Activated CD8-positive, alpha-beta memory T cell treated with anti-CD3 and anti-CD28 coated beads, Interleukin-2, amount 10 ng/mL, durations not matched to agents 7 days and 5 days (primary cell): ENCODE measurements around the gene ALDH3B2. TPM values are rescaled to one million over a fixed set of nuclear protein-coding genes. Genes with fewer than 3 reads are reported as not detected.
A peak's percentile ranks its signal among the peaks of the same experiment; 100 is the strongest.
"Not testable (repeated sequence)": the region's sequence is repeated elsewhere in the genome, so short reads cannot be mapped to it uniquely, and the experiment has no call there.

Experiments used
- ATAC-seq: fragments of 150-1000 bp; cut with Tn5 transposase; one replicate; pipeline ENCODE4 v1.10.0; 2021; ENCODE audit warnings: moderate library complexity
- CTCF ChIA-PET: fragments of 350-600 bp; sonication (Branson Sonifier 250); formaldehyde crosslinking; loops from one replicate; lab custom pipeline; 2021; ENCODE audit warnings: antibody characterized with exemption; lab: Charles Lee
- DNase-seq: peaks from one replicate; pipeline ENCODE4 v3.0.0-alpha.2; 2020
- H3K27ac Mint-ChIP-seq: one replicate; pipeline ENCODE4 v1.8.0; 2021; ENCODE audit warnings: mild to moderate bottlenecking, mixed read lengths
- H3K27me3 Mint-ChIP-seq: one replicate; pipeline ENCODE4 v1.8.0; 2021; ENCODE audit warnings: mixed read lengths
- H3K36me3 Mint-ChIP-seq: one replicate; pipeline ENCODE4 v1.8.0; 2021; ENCODE audit warnings: mild to moderate bottlenecking, mixed read lengths
- H3K4me1 Mint-ChIP-seq: one replicate; pipeline ENCODE4 v1.8.0; 2021; ENCODE audit warnings: mixed read lengths
- H3K4me3 Mint-ChIP-seq: one replicate; pipeline ENCODE4 v1.8.0; 2021; ENCODE audit warnings: mild to moderate bottlenecking, moderate library complexity, mixed read lengths
- H3K9me3 Mint-ChIP-seq: one replicate; pipeline ENCODE4 v1.8.0; 2022; ENCODE audit warnings: low read depth, mixed read lengths
- total RNA-seq, 2 experiments: library from RNA; stranded (reverse); gene quantifications; one replicate each; pipeline ENCODE4 v1.2.3, GENCODE V29; 2021

The ALDH3B2 gene
- total RNA-seq, 2 experiments from 2014 or later, result not detected

- DNase-seq (no peak), ATAC-seq (no peak)
- no peak overlapping the region for H3K27ac Mint-ChIP-seq
- no peak overlapping the region for H3K4me3 Mint-ChIP-seq
- peaks cover 43% of the 10 kb centered on the region for H3K27me3 Mint-ChIP-seq
- CTCF ChIA-PET, result no interaction called here
- no peaks in the 10 kb centered on the region for H3K36me3 Mint-ChIP-seq
- H3K9me3 Mint-ChIP-seq, result no peaks in the 10 kb centered on the region
- H3K4me1 Mint-ChIP-seq, result no peaks in the 10 kb centered on the region
These were observed 25.1 kb upstream of the ALDH3B2 start for GRCh38 chr11:67699521-67699920.

GRCh38 chr11:67698247-67698646, 23.8 kb upstream of the ALDH3B2 start:
- no peaks in the 10 kb centered on the region for H3K36me3 Mint-ChIP-seq
- H3K9me3 Mint-ChIP-seq, result no peaks in the 10 kb centered on the region
- peak; percentile 64 for ATAC-seq
- peaks cover 40% of the 10 kb centered on the region for H3K27me3 Mint-ChIP-seq
- no peak overlapping the region for H3K4me3 Mint-ChIP-seq
- no peak overlapping the region for H3K27ac Mint-ChIP-seq
- peak; percentile 50 for DNase-seq
- no peaks in the 10 kb centered on the region for H3K4me1 Mint-ChIP-seq
- CTCF ChIA-PET, result interaction anchor here (1.8 kb wide), 1 partner anchor 69 kb away, joined by 7 read pairs; the partner anchor contains the start of gene NUDT8

- no peak overlapping the region for H3K27ac Mint-ChIP-seq
- CTCF ChIA-PET, result interaction anchor here (1.8 kb wide), 1 partner anchor 69 kb away, joined by 7 read pairs; the partner anchor contains the start of gene NUDT8
- peaks cover 38% of the 10 kb centered on the region for H3K27me3 Mint-ChIP-seq
- no peak for DNase-seq
- H3K9me3 Mint-ChIP-seq, result no peaks in the 10 kb centered on the region
- H3K36me3 Mint-ChIP-seq, result no peaks in the 10 kb centered on the region
- no peak for ATAC-seq
- H3K4me3 Mint-ChIP-seq, result no peak overlapping the region
- H3K4me1 Mint-ChIP-seq, result no peaks in the 10 kb centered on the region
These were observed 23.4 kb upstream of the ALDH3B2 start for GRCh38 chr11:67697846-67698245.

GRCh38 chr11:67696998-67697397, 22.6 kb upstream of the ALDH3B2 start:
- DNase-seq (no peak), ATAC-seq (no peak)
- no peak overlapping the region for H3K4me3 Mint-ChIP-seq
- CTCF ChIA-PET, result no interaction called here
- H3K27me3 Mint-ChIP-seq, result peaks cover 42% of the 10 kb centered on the region
- H3K36me3 Mint-ChIP-seq, result no peaks in the 10 kb centered on the region
- no peaks in the 10 kb centered on the region for H3K9me3 Mint-ChIP-seq
- H3K4me1 Mint-ChIP-seq, result no peaks in the 10 kb centered on the region
- H3K27ac Mint-ChIP-seq, result no peak overlapping the region

- no peaks in the 10 kb centered on the region for H3K4me1 Mint-ChIP-seq
- H3K27ac Mint-ChIP-seq, result no peak overlapping the region
- DNase-seq (no peak), ATAC-seq (no peak)
- H3K9me3 Mint-ChIP-seq, result no peaks in the 10 kb centered on the region
- no peaks in the 10 kb centered on the region for H3K36me3 Mint-ChIP-seq
- H3K27me3 Mint-ChIP-seq, result peaks cover 45% of the 10 kb centered on the region
- CTCF ChIA-PET, result no interaction called here
- H3K4me3 Mint-ChIP-seq, result no peak overlapping the region
These were observed 21.2 kb upstream of the ALDH3B2 start for GRCh38 chr11:67695606-67696005.

- no peaks in the 10 kb centered on the region for H3K36me3 Mint-ChIP-seq
- no peaks in the 10 kb centered on the region for H3K9me3 Mint-ChIP-seq
- no peak overlapping the region for H3K27ac Mint-ChIP-seq
- no peaks in the 10 kb centered on the region for H3K4me1 Mint-ChIP-seq
- no peak for DNase-seq
- peaks cover 46% of the 10 kb centered on the region for H3K27me3 Mint-ChIP-seq
- no peak for ATAC-seq
- CTCF ChIA-PET, result no interaction called here
- no peak overlapping the region for H3K4me3 Mint-ChIP-seq
These were observed 20.6 kb upstream of the ALDH3B2 start for GRCh38 chr11:67694875-67695555.

- H3K4me1 Mint-ChIP-seq, result peaks cover 13% of the 10 kb centered on the region
- no peak overlapping the region for H3K27ac Mint-ChIP-seq
- H3K27me3 Mint-ChIP-seq, result peaks cover 40% of the 10 kb centered on the region
- H3K9me3 Mint-ChIP-seq, result no peaks in the 10 kb centered on the region
- H3K36me3 Mint-ChIP-seq, result peaks cover 1% of the 10 kb centered on the region
- no peak for ATAC-seq
- DNase-seq, result no peak
- no peak overlapping the region for H3K4me3 Mint-ChIP-seq
- CTCF ChIA-PET, result interaction anchor here (1.2 to 3.7 kb wide), 2 partner anchors 32 to 61 kb away, joined by 5 to 25 read pairs; partner anchors contain the start of gene NUDT8
These were observed 16.7 kb upstream of the ALDH3B2 start for GRCh38 chr11:67691149-67691548.

GRCh38 chr11:67689178-67689577, 14.8 kb upstream of the ALDH3B2 start:
- H3K27me3 Mint-ChIP-seq, result peaks cover 46% of the 10 kb centered on the region
- ATAC-seq (no peak), DNase-seq (no peak)
- no peak overlapping the region for H3K27ac Mint-ChIP-seq
- CTCF ChIA-PET, result interaction anchor here (3.7 kb wide), 1 partner anchor 59 kb away, joined by 25 read pairs; the partner anchor contains the start of gene NUDT8
- H3K4me3 Mint-ChIP-seq, result no peak overlapping the region
- peaks cover 13% of the 10 kb centered on the region for H3K4me1 Mint-ChIP-seq
- H3K36me3 Mint-ChIP-seq, result peaks cover 1% of the 10 kb centered on the region
- H3K9me3 Mint-ChIP-seq, result no peaks in the 10 kb centered on the region

- ATAC-seq (no peak), DNase-seq (no peak)
- Mint-ChIP-seq H3K27me3 (peaks cover 42% of the 10 kb centered on the region), H3K27ac (no peak overlapping the region), H3K9me3 (no peaks in the 10 kb centered on the region), H3K36me3 (peaks cover 1% of the 10 kb centered on the region), H3K4me3 (no peak overlapping the region), H3K4me1 (peaks cover 13% of the 10 kb centered on the region)
- CTCF ChIA-PET, result interaction anchor here (0.7 kb wide), 2 partner anchors 13 to 28 kb away, joined by 3 read pairs; no protein-coding TSS in a partner anchor
These were observed 13.6 kb upstream of the ALDH3B2 start for GRCh38 chr11:67687986-67688385.

GRCh38 chr11:67685641-67686332, 11.4 kb upstream of the ALDH3B2 start:
- DNase-seq, ATAC-seq, CTCF ChIA-PET, H3K36me3 Mint-ChIP-seq, H3K27ac Mint-ChIP-seq, H3K9me3 Mint-ChIP-seq, H3K4me3 Mint-ChIP-seq: not testable (repeated sequence)
- H3K27me3 Mint-ChIP-seq, result peaks cover 25% of the 10 kb centered on the region
- peaks cover 18% of the 10 kb centered on the region for H3K4me1 Mint-ChIP-seq

- ATAC-seq, H3K4me3 Mint-ChIP-seq, H3K4me1 Mint-ChIP-seq, DNase-seq, H3K27ac Mint-ChIP-seq, H3K9me3 Mint-ChIP-seq, H3K36me3 Mint-ChIP-seq: not testable (repeated sequence)
- H3K27me3 Mint-ChIP-seq, result peaks cover 20% of the 10 kb centered on the region
- CTCF ChIA-PET, result interaction anchor here (1.2 kb wide), 1 partner anchor 50 kb away, joined by 3 read pairs; no protein-coding TSS in a partner anchor
These were observed 8.0 kb upstream of the ALDH3B2 start for GRCh38 chr11:67682126-67683034.

GRCh38 chr11:67680696-67681470, 6.5 kb upstream of the ALDH3B2 start:
- H3K27me3 Mint-ChIP-seq, result peaks cover 28% of the 10 kb centered on the region
- H3K9me3 Mint-ChIP-seq, result peaks cover 2% of the 10 kb centered on the region
- H3K36me3 Mint-ChIP-seq, result no peaks in the 10 kb centered on the region
- H3K4me1 Mint-ChIP-seq, result peaks cover 5% of the 10 kb centered on the region
- H3K27ac Mint-ChIP-seq, result peak overlapping the region; percentile 48
- CTCF ChIA-PET, result no interaction called here
- H3K4me3 Mint-ChIP-seq, result no peak overlapping the region
- DNase-seq (no peak), ATAC-seq (no peak)
